Measurements from ENCODE around the gene AGK. TPM values are rescaled to one million over a fixed set of nuclear protein-coding genes. Genes with fewer than 3 reads are reported as not detected.

AGK gene
- polyA plus RNA-seq, 2 of the 4 experiments (the other 2 are of a cell fraction), result 29.6 to 63.5 TPM

DNA sequence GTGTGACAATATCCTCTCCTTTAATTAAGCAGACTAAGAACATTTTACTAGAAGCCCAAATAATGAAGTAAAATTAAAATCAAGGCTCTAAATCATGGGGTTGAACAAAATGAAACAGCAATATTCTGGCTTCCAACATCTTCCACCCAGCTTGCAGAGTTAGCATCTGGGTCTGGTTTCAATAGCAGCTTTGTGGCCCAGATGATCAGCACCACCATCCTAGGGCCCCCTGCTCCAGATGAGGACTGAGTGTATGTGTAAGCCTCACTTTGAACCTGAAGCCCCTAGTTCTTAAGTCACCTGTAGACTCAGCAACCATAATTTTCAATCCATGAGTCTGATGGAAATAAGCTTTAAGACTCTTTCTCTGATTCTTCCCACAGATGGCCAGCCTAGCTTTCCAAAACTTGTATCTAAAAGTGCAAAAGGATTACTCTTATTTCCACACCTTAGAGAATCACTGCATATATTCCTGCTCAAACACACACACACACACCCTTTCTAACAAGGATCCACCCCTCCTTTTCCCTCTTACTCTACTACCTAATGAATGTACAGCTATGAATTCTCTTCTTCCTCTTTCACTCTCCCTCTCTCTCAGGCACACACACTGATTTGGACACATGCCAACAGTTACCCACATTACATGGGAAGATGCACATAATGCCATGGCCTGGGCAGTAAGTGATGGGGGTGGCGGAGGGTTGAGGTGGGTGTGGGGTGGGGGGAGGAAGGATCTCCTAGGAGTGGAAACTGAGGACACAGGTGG lies 147.2 kb downstream of the AGK start (continued):
- TF ChIP-seq CHD4 (IDR thresholded peaks at IDR 0.05; ENCODE audit: borderline replicate concordance) (no peak), RCOR1 (IDR thresholded peaks at IDR 0.05; ENCODE audit: low read depth, low read length) (no peak), BHLHE40 (IDR thresholded peaks at IDR 0.05; ENCODE audit: low read depth, low read length) (no peak), JUNB (IDR thresholded peaks at IDR 0.05) (no peak), CHD2 (IDR thresholded peaks at IDR 0.05; ENCODE audit: low read length, partially characterized antibody) (no peak), HOXA7 (CRISPR knock-in tag; IDR thresholded peaks at IDR 0.05) (no peak)

DNA sequence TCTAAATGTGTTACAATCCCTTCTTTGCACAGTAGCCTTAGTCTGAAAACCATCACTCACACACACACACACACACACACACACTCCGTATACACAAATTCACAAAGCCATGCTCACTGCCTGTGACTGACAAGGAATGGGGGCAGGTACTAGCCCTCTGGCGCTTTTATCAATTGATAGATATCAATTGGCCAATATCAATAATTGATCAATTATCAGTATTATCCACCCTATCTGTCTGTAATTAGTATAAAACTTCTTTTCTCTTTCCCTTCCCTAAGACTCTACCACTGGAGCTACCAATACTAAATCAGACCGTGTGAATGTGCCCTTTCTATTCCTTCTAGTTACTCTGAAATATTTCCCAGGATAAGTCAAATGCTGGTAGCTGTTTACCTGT lies 148.7 kb downstream of the AGK start:
- no peak for TF ChIP-seq FOXS1 (CRISPR knock-in tag; IDR thresholded peaks at IDR 0.05)
- no peak for TF ChIP-seq RAD21 (conservative IDR thresholded peaks at IDR 0.05 in 1 of 2, IDR thresholded peaks at IDR 0.05 in 1 of 2)
- no peak for TF ChIP-seq HOXB5 (CRISPR knock-in tag; IDR thresholded peaks at IDR 0.05)
- no peak for TF ChIP-seq ZSCAN20 (CRISPR knock-in tag; IDR thresholded peaks at IDR 0.05)
- TF ChIP-seq ZC3H11A (IDR thresholded peaks at IDR 0.05), result no peak
- TF ChIP-seq, protein P1, sequence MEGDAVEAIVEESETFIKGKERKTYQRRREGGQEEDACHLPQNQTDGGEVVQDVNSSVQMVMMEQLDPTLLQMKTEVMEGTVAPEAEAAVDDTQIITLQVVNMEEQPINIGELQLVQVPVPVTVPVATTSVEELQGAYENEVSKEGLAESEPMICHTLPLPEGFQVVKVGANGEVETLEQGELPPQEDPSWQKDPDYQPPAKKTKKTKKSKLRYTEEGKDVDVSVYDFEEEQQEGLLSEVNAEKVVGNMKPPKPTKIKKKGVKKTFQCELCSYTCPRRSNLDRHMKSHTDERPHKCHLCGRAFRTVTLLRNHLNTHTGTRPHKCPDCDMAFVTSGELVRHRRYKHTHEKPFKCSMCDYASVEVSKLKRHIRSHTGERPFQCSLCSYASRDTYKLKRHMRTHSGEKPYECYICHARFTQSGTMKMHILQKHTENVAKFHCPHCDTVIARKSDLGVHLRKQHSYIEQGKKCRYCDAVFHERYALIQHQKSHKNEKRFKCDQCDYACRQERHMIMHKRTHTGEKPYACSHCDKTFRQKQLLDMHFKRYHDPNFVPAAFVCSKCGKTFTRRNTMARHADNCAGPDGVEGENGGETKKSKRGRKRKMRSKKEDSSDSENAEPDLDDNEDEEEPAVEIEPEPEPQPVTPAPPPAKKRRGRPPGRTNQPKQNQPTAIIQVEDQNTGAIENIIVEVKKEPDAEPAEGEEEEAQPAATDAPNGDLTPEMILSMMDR (IDR thresholded peaks at IDR 0.05), result no peak
- TF ChIP-seq CBX8 (IDR thresholded peaks at IDR 0.05), result no peak
- TF ChIP-seq CBX2 (IDR thresholded peaks at IDR 0.05; ENCODE audit: borderline replicate concordance, low read depth), result no peak
- TF ChIP-seq, protein P2, sequence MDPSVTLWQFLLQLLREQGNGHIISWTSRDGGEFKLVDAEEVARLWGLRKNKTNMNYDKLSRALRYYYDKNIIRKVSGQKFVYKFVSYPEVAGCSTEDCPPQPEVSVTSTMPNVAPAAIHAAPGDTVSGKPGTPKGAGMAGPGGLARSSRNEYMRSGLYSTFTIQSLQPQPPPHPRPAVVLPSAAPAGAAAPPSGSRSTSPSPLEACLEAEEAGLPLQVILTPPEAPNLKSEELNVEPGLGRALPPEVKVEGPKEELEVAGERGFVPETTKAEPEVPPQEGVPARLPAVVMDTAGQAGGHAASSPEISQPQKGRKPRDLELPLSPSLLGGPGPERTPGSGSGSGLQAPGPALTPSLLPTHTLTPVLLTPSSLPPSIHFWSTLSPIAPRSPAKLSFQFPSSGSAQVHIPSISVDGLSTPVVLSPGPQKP (IDR thresholded peaks at IDR 0.05; ENCODE audit: low read depth, low read length), result no peak
- no peak for ATAC-seq
- WGBS (ENCODE audit: missing lambda C conversion rate), result 75% methylated on average over 3 of the region's 3 CpGs
- no peaks in the 10 kb centered on the region for H3K9me3 ChIP-seq
- no peak overlapping the region for H3K27ac ChIP-seq
- POLR2A ChIA-PET, result no interaction called here
- CTCF ChIA-PET, result interaction anchor here (1.3 to 2.2 kb wide), 2 partner anchors 38 to 86 kb away, joined by 3 to 21 read pairs; partner anchors contain the start of gene SSBP1
- no peak for FAIRE-seq
- no peak for DNase-seq (ENCODE audit: low read depth in 1 of 2, low spot score in 1 of 2)
- H3K4me1 ChIP-seq, result peaks cover 81% of the 10 kb centered on the region
- H3K4me3 ChIP-seq, result no peak overlapping the region
- H3K4me2 ChIP-seq, result peak overlapping the region; percentile 88; the same call in 2 of the 3 replicates

DNA sequence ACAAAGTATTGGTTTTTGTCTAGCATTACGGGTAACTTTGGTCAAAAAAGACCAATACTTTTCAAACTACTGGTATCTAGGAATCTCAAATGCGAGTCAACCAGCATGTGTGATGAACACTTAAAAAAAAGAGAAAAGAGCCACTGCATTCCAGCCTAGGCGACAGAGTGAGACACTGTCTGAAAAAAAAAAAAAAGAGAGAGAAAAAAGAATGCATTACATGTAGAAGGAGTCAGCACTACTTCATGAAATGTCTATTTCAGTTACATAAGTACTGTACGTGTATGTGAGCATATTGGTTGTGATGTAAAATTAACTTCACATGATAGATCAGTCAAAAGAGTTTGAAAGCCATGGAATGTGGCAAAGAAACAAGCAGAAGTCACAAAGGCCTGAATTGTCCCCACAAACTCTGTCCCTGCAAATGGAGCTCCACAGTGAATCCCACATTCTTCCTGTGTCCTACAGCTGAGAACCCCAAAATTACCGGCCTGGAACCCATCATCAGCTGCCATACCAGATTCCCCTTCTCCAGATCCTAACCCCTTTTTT lies 149.2 kb downstream of the AGK start:
- POLR2A ChIA-PET, result no interaction called here
- H3K4me2 ChIP-seq, result peak overlapping the region; percentile 88

More for the DNA sequence above, 149.2 kb downstream of the AGK start:
- DNase-seq (ENCODE audit: low read depth in 1 of 2, low spot score in 1 of 2), result no peak
- 82% methylated on average over 5 of the region's 5 CpGs for WGBS (ENCODE audit: missing lambda C conversion rate)
- CTCF ChIA-PET, result interaction anchor here (1.3 to 2.2 kb wide), 2 partner anchors 38 to 86 kb away, joined by 3 to 21 read pairs; partner anchors contain the start of gene SSBP1
- H3K4me1 ChIP-seq, result peaks cover 81% of the 10 kb centered on the region
- H3K27ac ChIP-seq, result peak overlapping the region in 1 of 2 experiments; percentile 95; a peak in 3 of 6 replicates
- no peak for ATAC-seq
- peak overlapping the region; percentile 85 for H3K4me3 ChIP-seq
- H3K9me3 ChIP-seq, result no peaks in the 10 kb centered on the region
- FAIRE-seq, result no peak
- TF ChIP-seq PHF8 (IDR thresholded peaks at IDR 0.05; ENCODE audit: borderline replicate concordance, low read depth) (no peak), HEYL (CRISPR knock-in tag; IDR thresholded peaks at IDR 0.05) (no peak), POLR2A (IDR thresholded peaks at IDR 0.05; ENCODE audit: low read length) (no peak), CBX8 (IDR thresholded peaks at IDR 0.05) (no peak), MYC (IDR thresholded peaks at IDR 0.05; ENCODE audit: borderline replicate concordance, low read length) (no peak), MAFK (IDR thresholded peaks at IDR 0.05; ENCODE audit: partially characterized antibody) (no peak), ESRRA (IDR thresholded peaks at IDR 0.05; ENCODE audit: borderline replicate concordance, low read length) (no peak), MAZ (IDR thresholded peaks at IDR 0.05; ENCODE audit: borderline replicate concordance, low read depth, low read length) (no peak)
- TF ChIP-seq, protein P3, sequence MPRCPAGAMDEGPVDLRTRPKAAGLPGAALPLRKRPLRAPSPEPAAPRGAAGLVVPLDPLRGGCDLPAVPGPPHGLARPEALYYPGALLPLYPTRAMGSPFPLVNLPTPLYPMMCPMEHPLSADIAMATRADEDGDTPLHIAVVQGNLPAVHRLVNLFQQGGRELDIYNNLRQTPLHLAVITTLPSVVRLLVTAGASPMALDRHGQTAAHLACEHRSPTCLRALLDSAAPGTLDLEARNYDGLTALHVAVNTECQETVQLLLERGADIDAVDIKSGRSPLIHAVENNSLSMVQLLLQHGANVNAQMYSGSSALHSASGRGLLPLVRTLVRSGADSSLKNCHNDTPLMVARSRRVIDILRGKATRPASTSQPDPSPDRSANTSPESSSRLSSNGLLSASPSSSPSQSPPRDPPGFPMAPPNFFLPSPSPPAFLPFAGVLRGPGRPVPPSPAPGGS (IDR thresholded peaks at IDR 0.05), result no peak

Data from A549 (cell line).